Tibial nerve (tissue), 4 donors: Measurements from ENCODE around the gene SLC2A9. TPM values are rescaled to one million over a fixed set of nuclear protein-coding genes. Genes with fewer than 3 reads are reported as not detected.

ENCODE experiments used
- DNase-seq, 2 donors: peaks; one replicate each; pipeline ENCODE4 v3.0.0-alpha.2; 2019; ENCODE audit warnings: low spot score in 2 of 2
- H3K27ac ChIP-seq, 4 donors: fragments of 200-600 bp; sonication (generic) in 3 of 4; one replicate each; pipeline ENCODE4 v1.5.1; 2017 to 2019; ENCODE audit warnings: mild to moderate bottlenecking in 1 of 4
- H3K27me3 ChIP-seq, 2 donors: fragments of 200-600 bp; sonication (generic) in 1 of 2; one replicate each; pipeline versions ENCODE4 v1.5.1 to v1.6.0; 2017 to 2019
- H3K36me3 ChIP-seq, 3 donors: fragments of 200-600 bp; sonication (generic); one replicate each; pipeline ENCODE4 v1.5.1; 2018 to 2019
- H3K4me1 ChIP-seq, 4 donors: fragments of 200-600 bp; sonication (generic) in 3 of 4; one replicate each; pipeline ENCODE4 v1.5.1; 2017 to 2019
- H3K4me3 ChIP-seq, 4 donors: fragments of 200-600 bp; sonication (generic) in 3 of 4; one replicate each; pipeline ENCODE4 v1.5.1; 2017 to 2019; ENCODE audit warnings: mild to moderate bottlenecking in 1 of 4, moderate library complexity in 1 of 4
- H3K9me3 ChIP-seq, 4 donors: fragments of 200-600 bp; sonication (generic) in 3 of 4; one replicate each; pipeline ENCODE4 v1.5.1; 2017 to 2019
- CTCF ChIP-seq, 5 experiments: fragments of 200-600 bp in 3 of 5; fragments of 450-650 bp in 2 of 5; sonication (generic) in 3 of 5; IDR thresholded peaks; one replicate each; pipeline ENCODE4 v1.5.1; 2016 to 2019; ENCODE audit warnings: antibody characterized with exemption in 5 of 5, mild to moderate bottlenecking in 3 of 5, moderate library complexity in 2 of 5
- EP300 ChIP-seq, 2 donors: sonication (generic); formaldehyde crosslinking; IDR thresholded peaks; one replicate each; pipeline ENCODE4 v1.6.1; 2017; ENCODE audit warnings: antibody characterized with exemption in 2 of 2, mild to moderate bottlenecking in 1 of 2
- POLR2A ChIP-seq, 2 donors: fragments of 450-650 bp; IDR thresholded peaks; one replicate each; pipeline ENCODE4 v1.6.1; 2017; ENCODE audit warnings: antibody characterized with exemption in 2 of 2, mild to moderate bottlenecking in 2 of 2, moderate library complexity in 2 of 2
- WGBS, 2 donors: methylation state at CpG; one replicate each; pipeline ENCODE4 v1.1.5; 2018; 5-methylcytosine and 5-hydroxymethylcytosine counted together
- total RNA-seq, 4 donors: library from RNA; depleted of rRNA; stranded (reverse); fragments of >200 nt; gene quantifications; one replicate each; pipeline ENCODE4 v1.1.0, GENCODE V29; 2016

SLC2A9 gene
- total RNA-seq, 4 donors from 2014 or later = 2.7 to 10.7 (median 6.0) TPM

GRCh38 chr4:10017037-10017893 lies 4.0 kb downstream of the SLC2A9 start:
- Histone ChIP-seq H3K27me3 (no peaks in the 10 kb centered on the region), H3K9me3 (no peaks in the 10 kb centered on the region), H3K27ac (no peak overlapping the region), H3K4me3 (no peak overlapping the region), H3K36me3 (no peaks in the 10 kb centered on the region), H3K4me1 (peaks cover 0 to 53% (median 12%) of the 10 kb centered on the region in 4 donors)
- no peak for DNase-seq
- WGBS, 2 donors = 94 to 97% methylated on average over 11 of the region's 11 CpGs
- TF ChIP-seq EP300 (IDR thresholded peaks at IDR 0.05) (no peak), CTCF (IDR thresholded peaks at IDR 0.05) (no peak), POLR2A (IDR thresholded peaks at IDR 0.05) (no peak)

- H3K27ac ChIP-seq = no peak overlapping the region
- no peaks in the 10 kb centered on the region for H3K9me3 ChIP-seq
- no peaks in the 10 kb centered on the region for H3K27me3 ChIP-seq
- no peak for TF ChIP-seq CTCF (IDR thresholded peaks at IDR 0.05)
- no peak for TF ChIP-seq EP300 (IDR thresholded peaks at IDR 0.05)
- TF ChIP-seq POLR2A (IDR thresholded peaks at IDR 0.05) = no peak
- no peak overlapping the region for H3K4me3 ChIP-seq
- H3K4me1 ChIP-seq = peaks cover 0 to 42% (median 8%) of the 10 kb centered on the region in 4 donors
- no peak for DNase-seq
- WGBS, 2 donors = 65 to 66% methylated on average over 6 of the region's 6 CpGs
- H3K36me3 ChIP-seq = no peaks in the 10 kb centered on the region
Measured at GRCh38 chr4:10016169-10016568, 5.1 kb downstream of the SLC2A9 start.

- Histone ChIP-seq H3K4me3 (no peak overlapping the region), H3K27me3 (no peaks in the 10 kb centered on the region), H3K9me3 (no peaks in the 10 kb centered on the region), H3K27ac (no peak overlapping the region), H3K4me1 (peaks cover 0 to 39% (median 6%) of the 10 kb centered on the region in 4 donors), H3K36me3 (no peaks in the 10 kb centered on the region)
- WGBS, 2 donors = 48 to 49% methylated on average over 7 of the region's 7 CpGs
- TF ChIP-seq CTCF (IDR thresholded peaks at IDR 0.05) (peak; percentile 27 to 62 (median 34)), EP300 (IDR thresholded peaks at IDR 0.05) (no peak)
- peak in 1 of 2 donors; percentile 43 for DNase-seq
Measured at GRCh38 chr4:10015140-10015753, 6.0 kb downstream of the SLC2A9 start.

GRCh38 chr4:10013722-10014121 lies 7.6 kb downstream of the SLC2A9 start:
- no peaks in the 10 kb centered on the region for H3K27me3 ChIP-seq
- 82 to 84% methylated on average over 6 of the region's 6 CpGs for WGBS, 2 donors
- TF ChIP-seq CTCF (IDR thresholded peaks at IDR 0.05) = peak in 2 of 5 experiments; percentile 21 to 24
- TF ChIP-seq POLR2A (IDR thresholded peaks at IDR 0.05) = no peak

GRCh38 chr4:10011885-10012284 lies 9.4 kb downstream of the SLC2A9 start:
- Histone ChIP-seq H3K4me1 (peaks cover 0 to 38% (median 14%) of the 10 kb centered on the region in 4 donors), H3K9me3 (no peaks in the 10 kb centered on the region), H3K36me3 (no peaks in the 10 kb centered on the region), H3K27me3 (no peaks in the 10 kb centered on the region), H3K4me3 (no peak overlapping the region), H3K27ac (no peak overlapping the region)
- 78 to 86% methylated on average over 3 of the region's 3 CpGs for WGBS, 2 donors
- no peak for TF ChIP-seq CTCF (IDR thresholded peaks at IDR 0.05)
- TF ChIP-seq EP300 (IDR thresholded peaks at IDR 0.05) = no peak
- no peak for TF ChIP-seq POLR2A (IDR thresholded peaks at IDR 0.05)
- no peak for DNase-seq

More at GRCh38 chr4:10013722-10014121, 7.6 kb downstream of the SLC2A9 start:
- H3K36me3 ChIP-seq = no peaks in the 10 kb centered on the region
- no peaks in the 10 kb centered on the region for H3K9me3 ChIP-seq
- peaks cover 0 to 30% (median 3%) of the 10 kb centered on the region in 4 donors for H3K4me1 ChIP-seq
- DNase-seq = no peak
- H3K27ac ChIP-seq = no peak overlapping the region
- no peak overlapping the region for H3K4me3 ChIP-seq
